HG02981 (cell line): ENCODE measurements around the gene MASP2.
"Not testable (repeated sequence)": the region's sequence is repeated elsewhere in the genome, so short reads cannot be mapped to it uniquely, and the experiment has no call there.

ENCODE experiments used
- ATAC-seq: cut with Tn5 transposase; IDR thresholded peaks from one replicate; pipeline ENCODE4 v1.9.1; 2021; ENCODE audit warnings: mild to moderate bottlenecking, moderate library complexity; ENCODE audit not compliant: unreplicated experiment

MASP2 gene

DNA sequence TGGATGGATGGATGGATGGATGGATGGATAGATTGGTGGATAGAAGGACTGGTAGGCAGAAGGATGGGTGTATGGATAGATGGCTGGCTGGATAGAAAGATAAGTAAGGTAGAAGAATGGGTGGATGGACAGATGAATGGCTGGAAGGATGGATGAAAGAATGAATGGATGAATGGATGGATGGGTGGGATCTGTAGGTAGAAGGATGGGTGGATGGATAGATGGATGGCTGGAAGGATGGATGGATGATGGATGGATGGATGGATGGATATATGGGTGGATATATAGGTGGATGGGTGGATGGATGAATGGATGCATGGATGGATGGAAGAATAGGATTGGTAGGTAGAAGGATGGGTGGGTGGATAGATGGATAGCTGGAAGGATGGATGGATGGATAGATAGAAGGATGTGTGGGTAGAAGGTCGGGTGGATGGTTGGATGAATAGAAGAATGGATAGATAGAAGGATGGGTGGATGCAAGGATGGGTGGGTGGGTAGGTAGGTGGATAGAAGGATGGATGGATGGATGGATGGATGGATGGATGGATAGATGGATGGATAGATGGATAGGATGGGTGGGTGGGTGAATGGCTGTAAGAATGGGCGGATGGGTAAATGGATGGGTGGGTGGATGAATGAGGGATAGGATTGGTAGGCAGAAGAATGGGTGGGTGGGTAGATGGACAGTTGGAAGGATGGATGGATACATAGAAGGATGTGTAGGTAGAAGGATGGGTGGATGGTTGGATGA is 7.5 kb downstream of the MASP2 start:
- ATAC-seq, result no peak

DNA sequence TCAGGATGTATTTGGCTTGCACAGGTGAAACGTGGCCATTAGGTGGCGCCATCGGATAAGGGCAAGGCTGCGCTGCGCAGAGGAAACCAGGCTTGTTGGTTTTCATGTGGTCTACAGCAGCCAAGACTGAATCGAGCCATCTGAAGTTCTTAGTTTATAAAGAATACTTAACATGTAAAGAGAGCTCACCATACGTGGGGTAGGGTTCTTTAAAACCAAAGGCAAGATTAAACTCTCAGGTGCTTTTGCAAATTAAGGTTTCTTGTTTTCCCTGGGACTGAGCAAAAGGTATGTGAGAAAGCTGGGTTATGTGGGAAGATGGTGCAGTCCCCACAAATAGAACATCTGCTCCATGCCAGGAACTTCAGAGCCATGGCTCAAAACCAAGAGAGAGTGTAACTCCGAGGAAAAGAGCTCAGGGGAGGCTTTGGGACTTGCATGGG is 9.3 kb downstream of the MASP2 start:
- ATAC-seq, result no peak

DNA sequence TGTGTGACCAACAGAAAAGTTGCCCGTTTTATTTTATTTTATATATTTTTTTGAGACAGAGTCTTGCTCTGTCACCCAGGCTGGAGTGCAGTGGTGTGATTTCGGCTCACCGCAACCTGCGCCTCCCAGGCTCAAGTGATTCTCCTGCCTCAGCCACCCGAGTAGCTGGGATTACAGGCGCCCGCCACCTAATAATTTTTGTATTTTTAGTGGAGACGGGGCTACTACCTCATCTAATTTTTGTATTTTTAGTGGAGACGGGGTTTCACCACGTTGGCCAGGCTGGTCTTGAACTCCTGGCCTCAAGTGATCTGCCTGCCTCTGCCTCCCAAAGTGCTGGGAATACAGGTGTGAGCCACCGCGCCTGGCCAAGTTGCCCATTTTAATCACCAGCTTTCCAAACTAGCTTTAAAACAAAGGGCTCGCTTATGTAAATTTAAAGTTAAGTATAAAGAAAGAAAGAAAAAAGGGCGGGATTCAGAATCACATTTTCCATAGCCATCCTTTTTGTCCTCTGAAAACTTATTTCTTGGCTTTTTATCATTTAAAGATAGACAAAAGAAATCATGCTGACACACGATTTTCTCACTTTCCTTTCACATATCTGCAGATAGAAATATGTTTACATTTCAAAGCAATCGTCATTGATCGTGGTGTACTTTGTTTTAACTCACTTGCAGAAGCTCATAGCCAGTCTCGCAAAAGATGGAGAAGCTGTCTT is 9.9 kb downstream of the MASP2 start:
- not testable (repeated sequence) for ATAC-seq

- no peak for ATAC-seq
Observed at GRCh38 chr1:11031624-11032262, 15.3 kb downstream of the MASP2 start.

- no peak for ATAC-seq
Observed at GRCh38 chr1:11030865-11031264, 16.2 kb downstream of the MASP2 start.

GRCh38 chr1:11028018-11028417 is 19.0 kb downstream of the MASP2 start:
- ATAC-seq, result no peak

DNA sequence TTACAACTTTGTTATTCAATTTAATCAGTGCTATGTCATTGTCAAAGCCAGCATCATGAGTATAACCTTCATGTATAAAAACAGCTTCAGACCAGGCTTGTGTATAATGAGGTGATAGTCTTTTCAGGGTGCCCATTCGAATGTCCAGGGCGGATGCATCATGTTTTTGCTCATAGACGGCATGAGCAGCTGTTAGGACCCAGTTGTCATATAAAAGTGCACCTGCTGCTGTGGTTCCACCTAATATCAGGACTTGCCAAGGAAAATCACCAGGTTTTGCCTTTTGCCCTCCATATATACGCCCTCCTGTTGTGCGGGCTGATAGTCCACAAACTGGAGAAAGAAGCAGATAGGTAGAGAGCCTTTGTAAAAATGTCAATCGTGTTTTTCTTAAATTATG is 19.7 kb downstream of the MASP2 start:
- no peak for ATAC-seq

GRCh38 chr1:11026903-11027302 is 20.1 kb downstream of the MASP2 start:
- ATAC-seq, result no peak

GRCh38 chr1:11026052-11026451 is 21.0 kb downstream of the MASP2 start:
- ATAC-seq, result no peak

GRCh38 chr1:11025618-11026017 is 21.4 kb downstream of the MASP2 start:
- ATAC-seq, result no peak

GRCh38 chr1:11024874-11025203 is 22.2 kb downstream of the MASP2 start:
- no peak for ATAC-seq

GRCh38 chr1:11024154-11024873 is 22.7 kb downstream of the MASP2 start:
- ATAC-seq, result no peak

- ATAC-seq, result no peak
Observed at GRCh38 chr1:11023201-11023600, 23.8 kb downstream of the MASP2 start.

GRCh38 chr1:11019971-11020370 is 27.1 kb downstream of the MASP2 start:
- ATAC-seq, result no peak

DNA sequence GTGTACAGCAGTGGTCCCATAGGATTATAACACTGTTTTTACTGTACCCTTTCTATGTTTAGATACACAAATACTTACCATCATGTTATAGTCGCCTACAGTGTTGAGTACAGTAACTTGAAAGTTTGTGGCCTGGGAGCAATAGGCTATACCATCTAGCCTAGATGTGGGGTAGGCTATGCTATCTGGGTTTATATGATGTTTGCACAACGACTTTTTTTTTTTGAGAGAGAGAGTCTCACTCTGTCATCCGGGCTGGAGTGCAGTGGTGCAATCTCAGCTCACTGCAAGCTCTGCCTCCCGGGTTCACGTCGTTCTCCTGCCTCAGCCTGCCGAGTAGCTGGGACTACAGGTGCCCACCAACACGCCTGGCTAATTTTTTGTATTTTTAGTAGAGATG is 27.7 kb downstream of the MASP2 start:
- ATAC-seq, result not testable (repeated sequence)

GRCh38 chr1:11013160-11013531 is 33.9 kb downstream of the MASP2 start:
- peak; percentile 6 for ATAC-seq

- peak; percentile 86 for ATAC-seq
Observed at GRCh38 chr1:11012260-11013159, 34.5 kb downstream of the MASP2 start, which contains the start of gene TARDBP. Gene TARDBP, plus strand, starts transcription at chr1:11012654. Its CDS starts 1,074 bp downstream, at chr1:11013728.

DNA sequence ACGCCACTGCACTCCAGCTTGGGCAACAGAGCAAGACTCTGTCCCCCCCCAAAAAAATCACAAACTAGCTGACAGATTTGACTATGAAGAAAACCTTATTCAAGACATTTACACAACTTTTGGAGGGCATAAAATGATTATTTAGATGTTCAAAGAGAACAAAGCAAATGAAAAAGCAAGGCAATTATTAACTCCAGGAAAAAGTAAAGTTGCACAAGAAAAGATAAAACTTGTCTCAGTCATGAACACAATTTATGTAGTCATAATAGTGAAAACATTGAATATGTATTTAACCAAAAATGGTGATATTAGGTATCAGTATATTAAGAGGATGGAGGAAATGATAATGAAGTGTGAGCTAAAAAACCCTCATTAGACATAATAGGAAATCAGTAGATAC is 46.5 kb downstream of the MASP2 start:
- no peak for ATAC-seq

DNA sequence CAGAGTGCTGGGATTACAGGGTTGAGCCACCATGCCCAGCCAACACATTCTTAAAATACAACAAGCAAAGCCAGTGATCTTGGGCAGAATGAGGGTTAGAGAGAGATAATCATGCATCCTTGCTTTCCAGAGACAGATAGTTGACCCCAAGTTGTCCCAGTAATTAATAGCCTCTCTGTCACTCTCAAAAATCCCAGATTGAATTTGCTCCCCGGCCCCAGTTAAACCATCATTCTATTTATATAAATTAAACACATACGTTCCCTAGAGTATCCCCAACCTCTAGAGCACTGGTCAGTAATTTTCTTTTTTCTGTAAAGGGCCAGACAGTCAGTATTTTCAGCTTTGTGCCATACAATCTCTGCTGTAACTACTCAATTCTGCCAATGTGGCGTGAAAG is 50.9 kb downstream of the MASP2 start:
- ATAC-seq, result no peak

DNA sequence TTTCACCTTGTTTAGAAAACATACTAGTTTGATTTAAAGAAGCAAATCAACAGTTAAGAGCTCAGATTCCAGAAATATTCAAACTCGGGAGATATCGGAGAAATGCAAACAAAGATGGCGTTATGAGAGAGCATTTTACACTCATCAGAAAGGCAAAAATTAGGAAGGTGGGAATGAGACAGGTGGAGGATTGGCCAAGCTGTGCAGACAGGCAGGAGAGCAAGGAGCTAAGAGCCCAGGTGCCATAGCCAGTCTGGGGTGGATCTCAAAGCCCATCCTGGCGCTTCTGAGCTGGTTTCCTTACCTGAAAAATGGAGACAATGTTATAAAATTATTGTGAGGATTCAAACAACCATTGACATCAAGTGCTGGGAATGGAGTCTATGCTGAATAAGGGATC is 54.2 kb downstream of the MASP2 start:
- ATAC-seq, result no peak
